Type B pancreatic cell (in vitro differentiated cells): ENCODE results near the gene AFAP1. TPM values are rescaled to one million over a fixed set of nuclear protein-coding genes. Genes with fewer than 3 reads are reported as not detected.
A peak's percentile ranks its signal among the peaks of the same experiment; 100 is the strongest.

Experiments used
- DNase-seq: peaks from one replicate; pipeline ENCODE4 v3.0.0; 2021; ENCODE audit warnings: mixed read lengths; ENCODE audit not compliant: unreplicated experiment; ENCODE audit errors: extremely low spot score
- H3K27ac Mint-ChIP-seq: 2 replicates; pipeline ENCODE4 v1.8.0; 2021; ENCODE audit warnings: mild to moderate bottlenecking, mixed read lengths
- H3K27me3 Mint-ChIP-seq: 2 replicates; pipeline ENCODE4 v1.8.0; 2021; ENCODE audit warnings: mixed read lengths
- H3K36me3 Mint-ChIP-seq: 2 replicates; pipeline ENCODE4 v1.8.0; 2021; ENCODE audit warnings: mixed read lengths
- H3K4me1 Mint-ChIP-seq: one replicate; pipeline ENCODE4 v1.8.0; 2021; ENCODE audit warnings: mixed read lengths; ENCODE audit not compliant: unreplicated experiment
- H3K4me3 Mint-ChIP-seq: 2 replicates; pipeline ENCODE4 v1.8.0; 2021; ENCODE audit warnings: mild to moderate bottlenecking, mixed read lengths
- H3K9me3 Mint-ChIP-seq: 2 replicates; pipeline ENCODE4 v1.8.0; 2021; ENCODE audit warnings: mixed read lengths
- total RNA-seq: library from RNA; stranded (reverse); gene quantifications from 2 replicates; pipeline ENCODE4 v1.2.1, GENCODE V29; 2021; ENCODE audit warnings: low replicate concordance
- TF ChIP-seq, protein P1 (sequence below): fragments of 200-600 bp; sonication (generic); conservative IDR thresholded peaks from 2 replicates; pipeline ENCODE4 v1.5.0; 2021; ENCODE audit warnings: antibody characterized with exemption, mild to moderate bottlenecking

AFAP1 gene
- total RNA-seq, 1 donor from 2014 or later, result 36.6 TPM

DNA sequence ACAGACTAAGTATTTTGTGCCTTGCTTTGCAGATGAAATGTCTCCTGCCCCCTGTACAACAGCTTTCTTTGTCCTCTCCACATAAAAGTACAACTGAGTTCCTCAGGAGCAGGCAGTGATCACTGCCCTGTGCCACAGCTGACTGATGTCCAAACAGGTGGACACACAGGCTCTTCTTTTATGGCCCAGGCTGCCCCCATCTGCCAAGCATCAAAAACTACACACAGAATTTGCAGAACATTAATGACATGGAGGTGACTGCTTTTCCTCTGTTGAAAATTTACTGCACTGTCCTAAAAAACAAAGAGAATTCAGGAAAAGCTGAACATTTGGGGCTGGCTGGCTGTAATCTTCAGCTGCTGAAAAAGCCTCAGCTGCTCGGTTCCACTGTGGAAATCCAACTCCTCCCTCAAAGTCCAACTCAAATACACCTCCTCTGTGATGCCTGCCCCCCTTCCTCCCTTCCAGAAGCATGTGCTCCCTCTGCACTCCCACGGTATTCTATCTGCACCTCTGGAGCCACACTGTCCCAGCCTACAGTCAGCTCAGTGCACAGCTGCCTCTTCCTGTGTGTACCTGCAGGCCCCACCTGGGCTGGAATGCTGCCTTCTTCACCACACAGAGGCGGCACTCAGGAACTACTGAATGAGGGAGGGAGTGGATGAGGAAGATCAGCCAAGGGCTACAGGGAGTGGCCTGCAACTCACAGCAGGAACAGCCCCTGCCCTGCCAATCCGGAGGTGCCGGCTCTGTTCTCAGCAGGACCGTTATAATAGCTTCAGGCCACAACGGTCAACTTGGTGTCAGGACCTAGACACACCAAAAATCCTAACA, 10.3 kb downstream of the AFAP1 start:
- Mint-ChIP-seq H3K9me3 (peaks cover 8% of the 10 kb centered on the region), H3K4me3 (peak overlapping the region; percentile 84), H3K27ac (peak overlapping the region; percentile 94), H3K36me3 (peaks cover 27% of the 10 kb centered on the region), H3K4me1 (peaks cover 32% of the 10 kb centered on the region), H3K27me3 (no peaks in the 10 kb centered on the region)
- DNase-seq, result no peak
- TF ChIP-seq, protein P1, sequence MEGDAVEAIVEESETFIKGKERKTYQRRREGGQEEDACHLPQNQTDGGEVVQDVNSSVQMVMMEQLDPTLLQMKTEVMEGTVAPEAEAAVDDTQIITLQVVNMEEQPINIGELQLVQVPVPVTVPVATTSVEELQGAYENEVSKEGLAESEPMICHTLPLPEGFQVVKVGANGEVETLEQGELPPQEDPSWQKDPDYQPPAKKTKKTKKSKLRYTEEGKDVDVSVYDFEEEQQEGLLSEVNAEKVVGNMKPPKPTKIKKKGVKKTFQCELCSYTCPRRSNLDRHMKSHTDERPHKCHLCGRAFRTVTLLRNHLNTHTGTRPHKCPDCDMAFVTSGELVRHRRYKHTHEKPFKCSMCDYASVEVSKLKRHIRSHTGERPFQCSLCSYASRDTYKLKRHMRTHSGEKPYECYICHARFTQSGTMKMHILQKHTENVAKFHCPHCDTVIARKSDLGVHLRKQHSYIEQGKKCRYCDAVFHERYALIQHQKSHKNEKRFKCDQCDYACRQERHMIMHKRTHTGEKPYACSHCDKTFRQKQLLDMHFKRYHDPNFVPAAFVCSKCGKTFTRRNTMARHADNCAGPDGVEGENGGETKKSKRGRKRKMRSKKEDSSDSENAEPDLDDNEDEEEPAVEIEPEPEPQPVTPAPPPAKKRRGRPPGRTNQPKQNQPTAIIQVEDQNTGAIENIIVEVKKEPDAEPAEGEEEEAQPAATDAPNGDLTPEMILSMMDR, result peak; percentile 36

DNA sequence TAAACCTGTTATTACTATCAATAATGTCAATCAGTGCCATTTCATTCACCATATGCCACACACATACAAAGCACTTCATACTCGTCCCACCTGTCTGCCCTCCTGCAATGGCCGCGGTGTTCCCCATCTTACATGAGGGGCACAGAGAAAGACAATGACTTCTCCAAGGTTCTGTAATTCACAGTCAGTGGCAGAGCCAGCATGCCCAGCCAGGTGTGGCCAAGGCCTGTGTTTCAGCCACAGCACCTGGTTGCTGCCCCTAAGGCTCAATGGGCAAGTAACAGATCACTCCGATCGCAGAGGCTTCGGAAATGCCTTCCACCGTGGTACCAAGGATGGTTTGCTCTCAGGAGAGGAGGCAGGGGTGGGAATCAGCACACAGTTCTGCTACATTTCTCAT, 10.9 kb downstream of the AFAP1 start:
- no peak for DNase-seq
- H3K27me3 Mint-ChIP-seq, result no peaks in the 10 kb centered on the region
- no peak overlapping the region for H3K4me3 Mint-ChIP-seq
- peaks cover 22% of the 10 kb centered on the region for H3K36me3 Mint-ChIP-seq
- TF ChIP-seq, protein P1, result no peak
- peak overlapping the region; percentile 94 for H3K27ac Mint-ChIP-seq
- H3K9me3 Mint-ChIP-seq, result peaks cover 12% of the 10 kb centered on the region
- peaks cover 38% of the 10 kb centered on the region for H3K4me1 Mint-ChIP-seq

DNA sequence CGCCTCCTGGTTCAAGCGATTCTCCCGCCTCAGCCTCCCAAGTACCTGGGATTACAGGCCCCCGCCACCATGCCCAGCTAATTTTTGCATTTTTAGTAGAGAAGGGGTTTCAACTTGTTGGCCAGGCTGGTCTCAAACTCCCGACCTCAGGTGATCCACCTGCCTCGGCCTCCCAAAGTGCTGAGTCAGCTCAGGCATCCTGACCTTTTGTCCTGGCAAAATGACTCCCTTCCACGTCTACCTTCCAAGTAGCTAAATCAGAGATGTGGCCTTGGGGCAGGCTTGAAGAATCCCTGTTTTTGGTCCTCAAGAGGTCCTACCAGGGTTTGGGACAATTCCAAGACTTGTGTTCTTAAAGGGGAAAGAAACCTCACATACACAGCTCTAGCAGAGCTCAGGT, 12.8 kb downstream of the AFAP1 start:
- DNase-seq, result no peak
- no peak overlapping the region for H3K27ac Mint-ChIP-seq
- H3K4me3 Mint-ChIP-seq, result no peak overlapping the region
- TF ChIP-seq, protein P1, result no peak
- peaks cover 12% of the 10 kb centered on the region for H3K9me3 Mint-ChIP-seq
- H3K27me3 Mint-ChIP-seq, result no peaks in the 10 kb centered on the region
- peaks cover 40% of the 10 kb centered on the region for H3K4me1 Mint-ChIP-seq
- peaks cover 22% of the 10 kb centered on the region for H3K36me3 Mint-ChIP-seq

DNA sequence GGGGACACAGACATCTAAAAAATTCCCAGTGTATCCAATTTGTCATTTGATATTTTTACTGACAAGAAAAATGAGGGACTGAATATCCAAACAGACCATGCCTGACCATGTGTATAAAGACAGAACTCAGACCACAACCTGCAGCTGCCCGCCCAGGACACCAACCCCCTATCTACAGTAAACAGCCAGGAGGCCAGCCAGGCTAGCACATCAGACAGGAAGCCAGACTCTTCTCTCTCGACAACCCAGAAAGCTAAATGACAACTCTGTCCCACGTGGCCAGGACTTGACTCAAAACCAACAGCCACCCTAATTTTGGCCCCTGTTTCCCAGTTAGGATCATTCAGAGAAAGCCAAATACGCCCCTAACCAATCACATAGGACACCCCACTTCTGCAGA, 15.1 kb downstream of the AFAP1 start:
- DNase-seq, result no peak
- Mint-ChIP-seq H3K27ac (peak overlapping the region; percentile 28), H3K4me3 (no peak overlapping the region), H3K27me3 (no peaks in the 10 kb centered on the region), H3K36me3 (peaks cover 18% of the 10 kb centered on the region), H3K4me1 (peaks cover 27% of the 10 kb centered on the region), H3K9me3 (peaks cover 12% of the 10 kb centered on the region)
- TF ChIP-seq, protein P1, result no peak

DNA sequence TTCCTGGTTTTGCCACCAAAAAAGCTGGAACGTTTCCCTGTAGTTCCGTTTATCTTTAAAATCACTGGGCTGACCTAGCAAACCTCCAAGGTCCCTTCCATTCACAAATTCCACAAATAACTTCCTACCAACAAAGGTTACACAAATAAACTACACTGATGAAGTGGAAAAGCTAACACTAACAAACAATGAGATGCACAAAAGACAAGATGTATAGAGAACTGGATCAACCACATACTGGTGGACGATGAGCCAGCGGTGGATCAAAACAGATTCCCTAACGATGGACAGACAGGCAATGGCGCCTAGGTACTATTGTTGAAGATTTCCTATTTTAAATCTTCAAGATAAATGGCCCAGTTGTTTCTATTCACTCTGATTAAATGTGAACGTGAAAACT, 15.5 kb downstream of the AFAP1 start:
- no peaks in the 10 kb centered on the region for H3K27me3 Mint-ChIP-seq
- peaks cover 12% of the 10 kb centered on the region for H3K9me3 Mint-ChIP-seq
- peaks cover 26% of the 10 kb centered on the region for H3K4me1 Mint-ChIP-seq
- peaks cover 14% of the 10 kb centered on the region for H3K36me3 Mint-ChIP-seq
- TF ChIP-seq, protein P1, result no peak
- H3K27ac Mint-ChIP-seq, result no peak overlapping the region
- no peak overlapping the region for H3K4me3 Mint-ChIP-seq
- no peak for DNase-seq
